ENCODE results near the gene TRAF2.

GRCh38 chr9:136886610-136887597 is 588 bp downstream of the TRAF2 start:
- no peak for TF ChIP-seq POLR2A (IDR thresholded peaks at IDR 0.05; ENCODE audit: low read depth, low read length)
- TF ChIP-seq POLR2AphosphoS5 (IDR thresholded peaks at IDR 0.05; ENCODE audit: low read depth, low read length), result no peak
- TF ChIP-seq POU2F2 (IDR thresholded peaks at IDR 0.05; ENCODE audit: low read depth, low read length), result no peak
